ENCODE measurements around the gene CNNM2.

DNA sequence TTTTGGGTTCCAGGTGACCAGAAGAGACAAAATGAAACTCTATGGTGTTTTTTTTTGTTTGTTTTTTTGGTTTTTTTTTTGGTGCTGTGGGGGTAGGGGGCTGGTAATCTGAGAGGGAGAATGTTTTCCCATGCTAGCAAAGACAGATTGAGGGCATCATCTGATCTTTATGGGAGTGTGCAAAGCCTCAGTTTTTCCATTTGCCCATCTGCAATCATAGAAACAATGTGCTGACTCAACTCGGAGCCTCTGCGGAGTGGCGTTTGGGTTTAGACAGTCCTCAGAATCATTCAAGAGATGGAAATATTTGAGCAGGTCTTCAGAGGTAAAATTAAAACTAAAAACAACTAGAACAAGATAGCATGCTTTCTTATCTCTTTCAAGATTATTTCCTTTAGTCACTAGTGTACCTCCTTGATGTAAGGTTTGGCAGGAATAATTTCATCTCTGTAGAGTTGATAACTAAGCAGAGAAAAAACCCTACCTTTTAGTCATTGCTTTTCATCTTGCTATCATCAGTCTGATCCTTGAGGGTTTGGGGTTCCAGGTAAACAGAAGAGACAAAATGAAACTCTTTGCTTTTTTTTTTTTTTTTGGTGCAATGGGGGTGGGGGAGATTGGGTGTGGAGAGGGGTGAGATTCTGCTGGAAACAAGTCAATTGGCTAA lies 18.0 kb downstream of the CNNM2 start:
- TF ChIP-seq, protein P1, sequence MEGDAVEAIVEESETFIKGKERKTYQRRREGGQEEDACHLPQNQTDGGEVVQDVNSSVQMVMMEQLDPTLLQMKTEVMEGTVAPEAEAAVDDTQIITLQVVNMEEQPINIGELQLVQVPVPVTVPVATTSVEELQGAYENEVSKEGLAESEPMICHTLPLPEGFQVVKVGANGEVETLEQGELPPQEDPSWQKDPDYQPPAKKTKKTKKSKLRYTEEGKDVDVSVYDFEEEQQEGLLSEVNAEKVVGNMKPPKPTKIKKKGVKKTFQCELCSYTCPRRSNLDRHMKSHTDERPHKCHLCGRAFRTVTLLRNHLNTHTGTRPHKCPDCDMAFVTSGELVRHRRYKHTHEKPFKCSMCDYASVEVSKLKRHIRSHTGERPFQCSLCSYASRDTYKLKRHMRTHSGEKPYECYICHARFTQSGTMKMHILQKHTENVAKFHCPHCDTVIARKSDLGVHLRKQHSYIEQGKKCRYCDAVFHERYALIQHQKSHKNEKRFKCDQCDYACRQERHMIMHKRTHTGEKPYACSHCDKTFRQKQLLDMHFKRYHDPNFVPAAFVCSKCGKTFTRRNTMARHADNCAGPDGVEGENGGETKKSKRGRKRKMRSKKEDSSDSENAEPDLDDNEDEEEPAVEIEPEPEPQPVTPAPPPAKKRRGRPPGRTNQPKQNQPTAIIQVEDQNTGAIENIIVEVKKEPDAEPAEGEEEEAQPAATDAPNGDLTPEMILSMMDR (conservative IDR thresholded peaks at IDR 0.05), result no peak
- TF ChIP-seq ZFX (IDR thresholded peaks at IDR 0.05), result no peak
